Fibroblast of lung (primary cell): ENCODE measurements around the gene PCBP4.

Experiments used
- EZH2 ChIP-seq: IDR thresholded peaks from 2 replicates; pipeline ENCODE4 v1.5.1; 2012; ENCODE audit warnings: low read length, control low read depth, mild to moderate bottlenecking; ENCODE audit errors: missing control alignments
- TF ChIP-seq, protein P1 (sequence below), 2 donors: IDR thresholded peaks in 1 of 2; conservative IDR thresholded peaks in 1 of 2; 1 replicate in 1 of 2; 2 replicates in 1 of 2; pipeline ENCODE4 v1.5.1; 2011 to 2012; ENCODE audit warnings: low read length in 2 of 2, control low read depth in 1 of 2, inconsistent platforms in 1 of 2, low read depth in 1 of 2, mild to moderate bottlenecking in 1 of 2

DNA sequence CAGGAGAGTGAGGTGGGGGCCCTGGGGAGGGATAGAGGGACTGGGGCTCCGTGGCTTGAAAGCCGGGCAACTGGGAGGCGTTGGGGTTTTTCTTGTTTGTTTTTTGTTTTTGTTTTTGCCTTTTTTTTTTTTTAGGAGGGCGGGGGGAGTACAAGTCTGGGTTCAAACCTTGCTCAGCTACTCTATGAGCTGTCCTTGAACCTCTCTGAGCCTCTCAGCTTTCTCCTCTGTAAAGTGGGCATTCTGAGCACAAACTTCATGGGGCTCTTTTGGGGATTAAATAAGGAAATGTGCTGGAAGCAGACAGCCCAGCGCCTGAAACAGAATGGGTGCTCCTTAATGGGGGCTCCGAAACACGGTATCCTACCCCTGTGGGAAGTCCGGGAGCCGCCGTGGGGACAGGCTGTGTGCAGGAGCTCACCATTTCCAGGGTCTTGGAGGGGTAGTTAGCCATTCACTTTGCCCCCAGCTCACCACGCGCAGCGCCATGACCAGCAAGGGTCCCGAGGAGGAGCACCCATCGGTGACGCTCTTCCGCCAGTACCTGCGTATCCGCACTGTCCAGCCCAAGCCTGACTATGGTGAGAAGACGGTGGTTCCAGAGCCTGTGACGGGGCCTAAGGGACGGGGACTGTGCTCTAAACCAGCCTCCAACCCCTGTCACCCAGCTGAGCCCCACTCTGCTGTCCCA is 16.5 kb upstream of the PCBP4 start:
- TF ChIP-seq, protein P1, sequence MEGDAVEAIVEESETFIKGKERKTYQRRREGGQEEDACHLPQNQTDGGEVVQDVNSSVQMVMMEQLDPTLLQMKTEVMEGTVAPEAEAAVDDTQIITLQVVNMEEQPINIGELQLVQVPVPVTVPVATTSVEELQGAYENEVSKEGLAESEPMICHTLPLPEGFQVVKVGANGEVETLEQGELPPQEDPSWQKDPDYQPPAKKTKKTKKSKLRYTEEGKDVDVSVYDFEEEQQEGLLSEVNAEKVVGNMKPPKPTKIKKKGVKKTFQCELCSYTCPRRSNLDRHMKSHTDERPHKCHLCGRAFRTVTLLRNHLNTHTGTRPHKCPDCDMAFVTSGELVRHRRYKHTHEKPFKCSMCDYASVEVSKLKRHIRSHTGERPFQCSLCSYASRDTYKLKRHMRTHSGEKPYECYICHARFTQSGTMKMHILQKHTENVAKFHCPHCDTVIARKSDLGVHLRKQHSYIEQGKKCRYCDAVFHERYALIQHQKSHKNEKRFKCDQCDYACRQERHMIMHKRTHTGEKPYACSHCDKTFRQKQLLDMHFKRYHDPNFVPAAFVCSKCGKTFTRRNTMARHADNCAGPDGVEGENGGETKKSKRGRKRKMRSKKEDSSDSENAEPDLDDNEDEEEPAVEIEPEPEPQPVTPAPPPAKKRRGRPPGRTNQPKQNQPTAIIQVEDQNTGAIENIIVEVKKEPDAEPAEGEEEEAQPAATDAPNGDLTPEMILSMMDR (conservative IDR thresholded peaks at IDR 0.05 in 1 of 2, IDR thresholded peaks at IDR 0.05 in 1 of 2; ENCODE audit: low read depth in 1 of 2, low read length in 2 of 2) = no peak
- no peak for TF ChIP-seq EZH2
